PC-9 (cell line): ENCODE data around the gene ZNF268.

Experiments used
- CTCF ChIP-seq: fragments of 200-600 bp; sonication (generic); conservative IDR thresholded peaks from 2 replicates; pipeline ENCODE4 v1.6.1; 2017; ENCODE audit warnings: mixed run types, antibody characterized with exemption, mild to moderate bottlenecking, moderate library complexity
- EZH2 ChIP-seq: fragments of 200-600 bp; sonication (generic); IDR thresholded peaks from 2 replicates; pipeline ENCODE4 v1.8.0; 2017; ENCODE audit warnings: antibody characterized with exemption, low read depth

- TF ChIP-seq CTCF (no peak), EZH2 (no peak)
Observed at GRCh38 chr12:133201888-133202287, 20.6 kb downstream of the ZNF268 start.
